Esophagus mucosa (tissue), 1 donor: Measurements from ENCODE around the gene CTDSPL. TPM values are rescaled to one million over a fixed set of nuclear protein-coding genes. Genes with fewer than 3 reads are reported as not detected.
"Not testable (repeated sequence)": the region's sequence is repeated elsewhere in the genome, so short reads cannot be mapped to it uniquely, and the experiment has no call there.

ENCODE experiments used
- ATAC-seq: fragments of 200-7000 bp; cut with Tn5 transposase; one replicate; pipeline ENCODE4 v1.9.1; 2020
- total RNA-seq: library from RNA; stranded (reverse); gene quantifications from one replicate; pipeline ENCODE4 v1.2.4, GENCODE V29; 2023
- donor health status: DM: yes; HTN: yes; CAD: no.

CTDSPL gene
- total RNA-seq, 1 donor from 2014 or later, result 27.2 TPM

GRCh38 chr3:38019658-38020341, 158.1 kb downstream of the CTDSPL start:
- ATAC-seq, result no peak

DNA sequence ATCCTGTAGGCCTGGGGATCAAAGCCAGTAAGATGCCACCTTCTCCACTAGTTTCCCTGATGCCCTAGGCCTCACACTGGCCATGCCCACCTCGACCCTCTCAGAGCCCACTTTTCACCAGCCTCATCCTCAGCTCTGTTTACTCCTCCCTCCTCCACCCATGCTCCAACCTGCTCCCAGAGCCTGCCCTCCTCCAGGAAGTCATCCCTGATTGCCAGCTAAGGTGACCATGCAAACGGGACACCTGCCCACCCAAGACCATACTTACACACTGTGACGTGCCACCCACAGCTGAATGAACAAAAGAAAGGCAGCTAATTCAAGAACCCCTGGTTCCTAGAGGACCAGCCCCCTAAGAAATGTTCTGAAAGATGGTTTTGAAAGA, 158.7 kb downstream of the CTDSPL start:
- ATAC-seq, result no peak

- ATAC-seq, result no peak
Observed at GRCh38 chr3:38021196-38021595, 159.5 kb downstream of the CTDSPL start.

DNA sequence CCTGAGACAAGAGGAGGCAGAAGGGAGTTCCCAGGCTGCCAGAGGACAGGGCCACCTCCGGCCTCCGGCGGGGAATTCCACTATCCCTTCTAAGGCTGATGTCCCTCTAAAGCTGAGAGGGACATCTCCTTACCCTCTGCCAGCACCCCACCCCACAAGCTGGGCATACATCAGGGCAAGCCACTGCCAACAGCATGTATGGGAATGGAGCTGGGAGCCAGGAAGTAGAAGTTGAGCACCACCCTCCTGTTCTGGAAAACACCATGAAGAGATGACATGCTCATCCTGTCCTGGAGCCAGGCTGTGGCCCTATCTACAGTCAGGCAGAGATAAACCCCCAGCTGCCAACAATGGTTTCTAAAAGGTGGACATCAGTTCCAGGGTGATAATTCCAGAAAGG, 160.6 kb downstream of the CTDSPL start:
- ATAC-seq, result no peak

DNA sequence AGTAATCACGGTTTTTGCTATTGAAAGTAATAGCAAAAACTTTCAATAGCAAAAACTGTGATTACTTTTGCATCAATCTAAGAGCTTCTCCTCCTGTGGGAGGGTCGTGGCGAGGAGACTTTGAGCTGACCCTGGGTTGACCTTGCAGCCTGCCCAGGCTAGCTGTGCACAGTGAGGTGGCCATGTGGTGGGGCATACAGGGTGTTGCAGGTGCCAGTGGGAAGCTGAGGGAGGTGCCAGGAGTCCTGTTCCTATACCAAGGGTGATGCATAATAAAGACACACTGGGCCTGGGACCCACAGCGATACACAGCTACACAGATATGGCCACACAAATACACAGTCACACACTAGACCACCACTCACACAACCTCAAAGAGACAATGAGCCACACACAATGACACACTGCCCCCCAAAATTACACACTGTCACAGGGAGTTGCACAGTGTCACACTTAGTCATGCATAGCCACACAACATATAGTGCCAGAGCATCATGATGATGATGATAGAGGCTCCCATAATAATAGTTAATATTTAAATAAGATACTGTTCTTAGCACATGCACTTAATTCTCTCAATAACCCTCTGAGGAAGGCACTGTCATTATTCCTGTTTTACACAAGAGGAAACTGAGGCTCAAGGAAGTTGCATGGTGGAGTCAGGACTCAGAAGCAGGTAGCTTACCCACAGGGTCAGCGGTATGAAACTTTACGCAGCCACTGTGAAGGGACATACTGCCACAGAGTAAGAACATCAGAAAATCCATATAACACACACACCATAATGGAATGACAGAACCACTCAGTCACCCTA, 161.4 kb downstream of the CTDSPL start:
- no peak for ATAC-seq

- no peak for ATAC-seq
Observed at GRCh38 chr3:38026856-38027255, 165.2 kb downstream of the CTDSPL start.

DNA sequence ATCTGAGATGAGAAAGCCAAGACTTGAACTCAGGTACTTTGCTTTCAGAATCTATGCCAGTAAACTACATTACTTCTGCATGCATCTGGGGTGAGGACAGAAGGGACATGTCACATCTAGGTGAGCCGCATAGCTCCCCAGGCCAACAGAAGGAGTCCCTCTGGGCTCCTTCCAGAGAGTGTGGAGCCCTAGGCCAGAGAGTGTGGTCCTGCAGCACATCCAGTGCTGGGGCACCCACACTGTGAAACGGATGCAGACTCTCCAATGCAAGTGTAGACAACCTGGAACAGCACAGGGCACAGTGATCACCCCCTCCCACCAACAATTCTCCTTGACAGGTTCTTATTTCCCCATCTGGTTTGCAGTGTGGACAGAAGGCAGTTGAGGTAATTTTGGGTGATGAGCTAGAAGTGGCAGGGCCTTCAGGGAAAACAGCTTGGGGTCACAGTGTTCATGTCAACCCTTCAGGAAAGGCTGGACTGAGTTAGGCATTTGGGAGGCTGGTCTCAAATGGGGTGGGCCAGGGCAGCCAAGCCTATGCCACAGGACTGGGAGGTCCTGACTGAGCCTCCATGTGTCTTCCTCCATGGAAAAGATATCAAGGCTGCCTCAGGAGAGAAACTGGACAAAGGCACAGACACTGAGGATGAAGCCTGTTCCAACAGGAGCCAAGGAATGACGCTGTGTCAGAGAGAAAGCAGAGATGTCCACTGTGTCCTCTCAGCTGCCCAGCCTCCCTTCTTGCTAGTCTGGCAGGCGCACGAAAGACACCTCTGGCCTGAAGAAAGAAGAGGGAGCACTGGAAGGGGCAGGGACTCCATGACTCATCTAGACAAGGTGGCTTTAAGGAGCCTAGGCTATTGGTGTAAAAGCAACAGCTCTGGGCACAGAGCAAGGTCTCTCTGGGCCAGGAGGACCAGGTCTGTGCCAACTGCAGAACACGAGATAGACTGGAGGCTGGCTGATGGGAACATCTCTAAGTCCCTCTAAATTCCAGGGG, 166.1 kb downstream of the CTDSPL start:
- ATAC-seq, result no peak

GRCh38 chr3:38028621-38029361, 167.1 kb downstream of the CTDSPL start:
- peak; percentile 10 for ATAC-seq

DNA sequence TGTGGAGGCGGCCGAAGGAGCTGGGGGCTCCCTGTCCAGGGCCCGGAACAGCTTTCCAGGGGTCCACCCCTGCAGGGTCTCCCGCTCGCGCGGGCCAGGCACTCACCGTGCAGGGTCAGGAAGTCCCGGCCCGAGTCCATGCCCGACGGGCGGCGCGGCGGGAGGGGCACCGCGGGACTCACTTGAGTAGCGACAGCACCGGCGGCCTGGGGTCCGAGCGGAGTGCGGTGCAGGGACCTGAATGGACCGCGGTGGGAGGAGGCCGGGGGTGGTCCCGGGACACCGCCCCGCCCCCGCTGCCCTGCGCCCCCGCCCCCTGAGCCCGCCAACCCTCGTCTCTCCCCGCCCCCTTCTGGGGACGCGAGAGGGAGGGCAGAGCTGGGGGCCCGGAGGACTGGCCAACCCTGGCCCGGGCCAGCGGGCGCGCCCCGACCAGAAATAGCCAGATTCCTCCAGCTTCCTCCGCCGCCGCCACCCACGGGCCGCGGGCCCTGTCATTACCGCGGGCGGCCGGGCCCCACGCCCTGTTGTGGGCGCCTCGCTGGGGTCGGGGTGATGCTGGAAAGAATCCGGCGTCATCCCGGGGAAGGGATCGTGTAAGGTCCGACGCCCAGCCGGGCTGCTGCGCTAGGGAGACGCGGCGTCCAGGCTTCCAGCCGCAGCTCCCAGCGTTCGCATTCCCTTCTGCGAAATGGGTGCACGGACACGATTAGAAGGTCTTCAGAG, 167.9 kb downstream of the CTDSPL start, which contains the start of gene PLCD1:
PLCD1 (minus strand) TSS at position 243 of the 726 bp plus-strand sequence; CDS start at position 140, 103 bp downstream.
- ATAC-seq, result peak; percentile 38

- ATAC-seq, result peak; percentile 45
Observed at GRCh38 chr3:38030126-38031021, 168.7 kb downstream of the CTDSPL start.

- ATAC-seq, result peak; percentile 86
Observed at GRCh38 chr3:38031022-38031994, 169.6 kb downstream of the CTDSPL start.

DNA sequence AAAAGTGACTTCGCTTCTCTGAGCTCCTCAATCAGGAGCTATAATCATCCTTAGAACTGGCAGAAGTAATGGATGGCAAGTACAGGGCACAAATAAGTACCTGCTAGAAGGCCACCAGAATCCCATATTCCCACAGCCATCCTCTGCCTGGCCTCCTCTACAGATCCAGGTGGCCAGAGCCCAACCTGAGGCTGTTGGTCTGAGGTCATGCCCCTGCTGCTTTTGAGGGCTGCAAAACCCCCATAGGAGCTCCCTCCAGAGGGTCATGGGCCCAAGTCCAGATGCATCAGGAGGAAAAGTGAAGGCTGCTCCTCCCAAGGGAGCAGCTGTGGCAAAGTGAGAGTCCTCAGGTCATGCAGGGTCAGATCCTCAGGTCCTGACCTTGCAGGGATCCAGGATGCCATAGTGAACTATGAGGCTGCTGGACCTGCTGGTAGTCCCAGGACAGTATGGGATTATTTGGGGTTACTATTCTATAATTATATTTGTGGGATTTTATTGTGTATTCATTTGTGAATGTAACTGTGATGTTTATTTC, 170.7 kb downstream of the CTDSPL start:
- ATAC-seq, result no peak

DNA sequence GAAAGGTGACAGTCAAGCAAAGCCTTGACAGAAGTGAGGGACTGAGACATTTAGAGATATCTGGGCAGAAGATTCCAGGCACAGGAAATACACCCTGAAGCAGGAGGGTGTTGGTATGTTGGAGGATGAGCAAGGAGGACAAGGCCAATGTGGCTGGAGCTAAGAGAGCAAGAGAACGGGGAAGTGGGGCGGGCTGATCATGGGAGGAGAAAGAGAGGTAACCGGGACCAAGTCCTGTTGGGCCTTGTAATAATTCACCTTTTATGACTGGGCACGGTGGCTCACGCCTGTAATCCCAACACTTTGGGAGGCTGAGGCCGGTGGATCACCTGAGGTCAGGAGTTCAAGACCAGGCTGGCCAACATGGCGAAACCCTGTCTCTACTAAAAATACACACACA, 171.9 kb downstream of the CTDSPL start:
- ATAC-seq, result not testable (repeated sequence)

Other genes starting within 250 kb of the CTDSPL start
- gene VILL, start 128.9 kb downstream of the CTDSPL start, total RNA-seq, result 6.1 TPM
- 72.5 TPM for gene PLCD1, start 167.8 kb downstream of the CTDSPL start, total RNA-seq
- gene DLEC1, start 177.3 kb downstream of the CTDSPL start, total RNA-seq, result 0.08 TPM